22Rv1 (cell line): ENCODE measurements around the gene ELMOD3.

Experiments
- CTCF ChIP-seq: fragments of 450-650 bp; IDR thresholded peaks from 2 replicates; pipeline ENCODE4 v1.5.1; 2017; ENCODE audit warnings: mild to moderate bottlenecking
- ZFX ChIP-seq: fragments of 450-650 bp; IDR thresholded peaks from 2 replicates; pipeline ENCODE4 v1.6.1; 2017; ENCODE audit warnings: antibody characterized with exemption, borderline replicate concordance

GRCh38 chr2:85371045-85371444, 16.5 kb downstream of the ELMOD3 start:
- no peak for TF ChIP-seq CTCF
- no peak for TF ChIP-seq ZFX
